Right lobe of liver (tissue), 6 donors: ENCODE data around the gene EEF1AKMT3. TPM values are rescaled to one million over a fixed set of nuclear protein-coding genes. Genes with fewer than 3 reads are reported as not detected.

Source experiments
- ATAC-seq, 4 donors: fragments of 200-7000 bp; cut with Tn5 transposase; one replicate each; pipeline ENCODE4 v1.9.1; 2020; ENCODE audit warnings: mild to moderate bottlenecking in 4 of 4, moderate library complexity in 4 of 4
- DNase-seq, 3 donors: peaks; one replicate each; pipeline ENCODE4 v3.0.0-alpha.2; 2020
- H3K27ac ChIP-seq, 3 donors: fragments of 200-600 bp; one replicate each; pipeline ENCODE4 v1.8.0; 2022
- H3K27me3 ChIP-seq, 2 donors: fragments of 200-600 bp; one replicate each; pipeline ENCODE4 v1.8.0; 2022
- H3K36me3 ChIP-seq, 4 donors: fragments of 200-600 bp; sonication (generic) in 1 of 4; one replicate each; pipeline versions ENCODE4 v1.5.1 to v1.8.0; 2017 to 2022; ENCODE audit warnings: control low read depth in 1 of 4
- H3K4me1 ChIP-seq, 4 donors: fragments of 200-600 bp; sonication (generic) in 1 of 4; one replicate each; pipeline versions ENCODE4 v1.5.1 to v1.8.0; 2017 to 2022; ENCODE audit warnings: control low read depth in 1 of 4
- H3K4me3 ChIP-seq, 3 donors: fragments of 200-600 bp; one replicate each; pipeline ENCODE4 v1.8.0; 2022
- H3K9me3 ChIP-seq, 4 donors: fragments of 200-600 bp; sonication (generic) in 1 of 4; one replicate each; pipeline versions ENCODE4 v1.5.1 to v1.8.0; 2017 to 2022; ENCODE audit warnings: control low read depth in 1 of 4
- CTCF ChIP-seq, 4 donors: fragments of 200-600 bp in 3 of 4; fragments of 450-650 bp in 1 of 4; IDR thresholded peaks; one replicate each; pipeline versions ENCODE4 v1.5.1 to v1.8.0; 2016 to 2022; ENCODE audit warnings: antibody characterized with exemption in 4 of 4, mild to moderate bottlenecking in 2 of 4
- POLR2A ChIP-seq: fragments of 450-650 bp; IDR thresholded peaks from one replicate; pipeline ENCODE4 v1.6.1; 2017; ENCODE audit warnings: antibody characterized with exemption, mild to moderate bottlenecking
- WGBS: methylation state at CpG from one replicate; pipeline ENCODE4 v1.1.6; 2018; ENCODE audit warnings: low coverage, low lambda C conversion rate; ENCODE audit not compliant: insufficient coverage; ENCODE audit errors: missing lambda C conversion rate; 5-methylcytosine and 5-hydroxymethylcytosine counted together
- intact Hi-C, 2 donors: fragments of 100-400 bp; cut with DNase I; formaldehyde crosslinking; loops; one replicate each; pipeline versions ENCODE4 v1.11.2 to v1.14.1; 2022
- total RNA-seq, 6 experiments: library from RNA; depleted of rRNA in 2 of 6; stranded (reverse); fragments of >200 nt in 2 of 6; fragmentation: NEBNext Ultra II Directional in 3 of 6; extraction: Animal tissue kit (Norgen Biotek cat#: 25700) in 3 of 6; gene quantifications; one replicate each; pipeline versions ENCODE4 v1.1.0 to v1.2.4, GENCODE V29; 2016 to 2023
- donor health status: DM: no; HTN: yes; CAD: no.
- donor health status: DM: no; HTN: no; CAD: no.
- donor health status: DM: no; HTN: no; CAD: no.
- donor health status: DM: no; HTN: yes; CAD: no.
- donor health status: DM: no; HTN: yes; CAD: no.

EEF1AKMT3 gene
- total RNA-seq, 6 experiments from 2014 or later, result 3.2 to 5.5 (median 3.7) TPM

GRCh38 chr12:57724003-57724935 lies 48.1 kb upstream of the EEF1AKMT3 start:
- Histone ChIP-seq H3K27me3 (peaks cover 0 to 5% of the 10 kb centered on the region in 2 donors), H3K4me1 (peaks cover 0 to 10% (median 0%) of the 10 kb centered on the region in 4 donors), H3K4me3 (no peak overlapping the region), H3K27ac (no peak overlapping the region), H3K9me3 (no peaks in the 10 kb centered on the region), H3K36me3 (peaks cover 0 to 21% (median 2%) of the 10 kb centered on the region in 4 donors)
- no peak for ATAC-seq
- TF ChIP-seq POLR2A, result no peak
- TF ChIP-seq CTCF (IDR thresholded peaks at IDR 0.05), result no peak
- peak in 1 of 3 donors; percentile 35 for DNase-seq
- 60% methylated on average over 1 of the region's 12 CpGs for WGBS
- intact Hi-C loops, result no loop called here

- ATAC-seq (no peak), DNase-seq (peak in 1 of 3 donors; percentile 37)
- intact Hi-C loops, result no loop called here
- Histone ChIP-seq H3K4me1 (peaks cover 0 to 10% (median 0%) of the 10 kb centered on the region in 4 donors), H3K9me3 (no peaks in the 10 kb centered on the region), H3K27me3 (peaks cover 0 to 5% of the 10 kb centered on the region in 2 donors), H3K27ac (no peak overlapping the region), H3K4me3 (no peak overlapping the region), H3K36me3 (peaks cover 0 to 12% (median 2%) of the 10 kb centered on the region in 4 donors)
- TF ChIP-seq POLR2A, result no peak
- TF ChIP-seq CTCF (IDR thresholded peaks at IDR 0.05), result no peak
- 62% methylated on average over 3 of the region's 11 CpGs for WGBS
Measured at GRCh38 chr12:57724936-57725740, 47.3 kb upstream of the EEF1AKMT3 start.

GRCh38 chr12:57725851-57726150 lies 46.6 kb upstream of the EEF1AKMT3 start:
- ATAC-seq (no peak), DNase-seq (no peak)
- no peak for TF ChIP-seq CTCF (IDR thresholded peaks at IDR 0.05)
- no peak for TF ChIP-seq POLR2A
- H3K4me1 ChIP-seq, result peaks cover 0 to 10% (median 0%) of the 10 kb centered on the region in 4 donors
- peaks cover 0 to 5% (median under 1%) of the 10 kb centered on the region in 4 donors for H3K36me3 ChIP-seq
- H3K9me3 ChIP-seq, result no peaks in the 10 kb centered on the region
- H3K27ac ChIP-seq, result no peak overlapping the region
- peaks cover 0 to 5% of the 10 kb centered on the region in 2 donors for H3K27me3 ChIP-seq
- intact Hi-C loops, result no loop called here
- peak overlapping the region in 2 of 3 donors; percentile 43 to 48 for H3K4me3 ChIP-seq
- 15% methylated on average over 4 of the region's 10 CpGs for WGBS

GRCh38 chr12:57726151-57726883 lies 46.1 kb upstream of the EEF1AKMT3 start:
- no peaks in the 10 kb centered on the region for H3K9me3 ChIP-seq
- H3K36me3 ChIP-seq, result peaks cover 0 to 2% (median 0%) of the 10 kb centered on the region in 4 donors
- H3K4me3 ChIP-seq, result peak overlapping the region; percentile 36 to 48 (median 43)
- DNase-seq, result peak; percentile 57 to 67 (median 64)
- H3K27me3 ChIP-seq, result peaks cover 0 to 5% of the 10 kb centered on the region in 2 donors
- H3K4me1 ChIP-seq, result peaks cover 0 to 10% (median 0%) of the 10 kb centered on the region in 4 donors
- H3K27ac ChIP-seq, result no peak overlapping the region
- TF ChIP-seq POLR2A (no peak), CTCF (IDR thresholded peaks at IDR 0.05) (peak; percentile 48 to 56 (median 54))
- WGBS, result 61% methylated on average over 3 of the region's 79 CpGs
- intact Hi-C loops, result no loop called here
- ATAC-seq, result peak; percentile 65 to 79 (median 66)
